ENCODE results near the gene CA12. TPM values are rescaled to one million over a fixed set of nuclear protein-coding genes. Genes with fewer than 3 reads are reported as not detected.

CA12 gene
- total RNA-seq, 2 donors from 2014 or later: 1.2 to 2.1 TPM

GRCh38 chr15:63373330-63373729 lies 8.3 kb downstream of the CA12 start:
- 93% methylated on average over 2 to 3 of the region's 3 CpGs for WGBS, 2 experiments (ENCODE audit: insufficient coverage in 1 of 2, insufficient read length in 1 of 2)
- no peak for TF ChIP-seq CTCF (conservative IDR thresholded peaks at IDR 0.05)
- H3K4me3 ChIP-seq (ENCODE audit: low read length): no peak overlapping the region

GRCh38 chr15:63372753-63373152 lies 8.9 kb downstream of the CA12 start:
- no peaks in the 10 kb centered on the region for H3K36me3 ChIP-seq (ENCODE audit: control insufficient read depth, insufficient read depth, low read length)
- no peak for DNase-seq
- WGBS, 2 experiments (ENCODE audit: insufficient coverage in 1 of 2, insufficient read length in 1 of 2): 89 to 93% methylated on average over 4 to 5 of the region's 5 CpGs
- H3K27ac ChIP-seq (ENCODE audit: low read depth, low read length): no peak overlapping the region
- no peaks in the 10 kb centered on the region for H3K9me3 ChIP-seq (ENCODE audit: control insufficient read depth, low read length)
- H3K4me1 Mint-ChIP-seq: peaks cover 10% of the 10 kb centered on the region
- H3K4me3 ChIP-seq (ENCODE audit: low read length): no peak overlapping the region
- H3K36me3 Mint-ChIP-seq (ENCODE audit: low read depth): no peaks in the 10 kb centered on the region
- H3K27ac Mint-ChIP-seq: no peak overlapping the region
- H3K27me3 Mint-ChIP-seq (ENCODE audit: insufficient read depth): peaks cover 22% of the 10 kb centered on the region
- H3K9ac ChIP-seq (ENCODE audit: extremely low read depth, low read length, poor library complexity, severe bottlenecking): no peak overlapping the region
- H3K27me3 ChIP-seq (ENCODE audit: control insufficient read depth, insufficient read depth, low read length, poor library complexity, severe bottlenecking): no peaks in the 10 kb centered on the region
- no peaks in the 10 kb centered on the region for H3K9me3 Mint-ChIP-seq
- TF ChIP-seq CTCF (conservative IDR thresholded peaks at IDR 0.05): no peak
- no peak overlapping the region for H3K4me3 Mint-ChIP-seq
- no peaks in the 10 kb centered on the region for H3K4me1 ChIP-seq (ENCODE audit: control insufficient read depth, insufficient read depth, low read length)

More at GRCh38 chr15:63373330-63373729, 8.3 kb downstream of the CA12 start:
- Histone ChIP-seq H3K27ac (ENCODE audit: low read depth, low read length) (no peak overlapping the region), H3K9ac (ENCODE audit: extremely low read depth, low read length, poor library complexity, severe bottlenecking) (no peak overlapping the region), H3K4me1 (ENCODE audit: control insufficient read depth, insufficient read depth, low read length) (no peaks in the 10 kb centered on the region), H3K27me3 (ENCODE audit: control insufficient read depth, insufficient read depth, low read length, poor library complexity, severe bottlenecking) (no peaks in the 10 kb centered on the region), H3K36me3 (ENCODE audit: control insufficient read depth, insufficient read depth, low read length) (no peaks in the 10 kb centered on the region), H3K9me3 (ENCODE audit: control insufficient read depth, low read length) (no peaks in the 10 kb centered on the region)
- DNase-seq: no peak
- Mint-ChIP-seq H3K27ac (no peak overlapping the region), H3K27me3 (ENCODE audit: insufficient read depth) (peaks cover 22% of the 10 kb centered on the region), H3K4me3 (no peak overlapping the region), H3K36me3 (ENCODE audit: low read depth) (no peaks in the 10 kb centered on the region), H3K9me3 (no peaks in the 10 kb centered on the region), H3K4me1 (peaks cover 10% of the 10 kb centered on the region)

GRCh38 chr15:63372018-63372705 lies 9.5 kb downstream of the CA12 start:
- no peak overlapping the region for H3K27ac ChIP-seq (ENCODE audit: low read depth, low read length)

More at GRCh38 chr15:63372018-63372705, 9.5 kb downstream of the CA12 start:
- no peaks in the 10 kb centered on the region for H3K27me3 ChIP-seq (ENCODE audit: control insufficient read depth, insufficient read depth, low read length, poor library complexity, severe bottlenecking)
- H3K27ac Mint-ChIP-seq: no peak overlapping the region
- peaks cover 10% of the 10 kb centered on the region for H3K4me1 Mint-ChIP-seq
- TF ChIP-seq CTCF (conservative IDR thresholded peaks at IDR 0.05): no peak
- H3K4me1 ChIP-seq (ENCODE audit: control insufficient read depth, insufficient read depth, low read length): no peaks in the 10 kb centered on the region
- H3K9me3 Mint-ChIP-seq: no peaks in the 10 kb centered on the region
- no peaks in the 10 kb centered on the region for H3K36me3 ChIP-seq (ENCODE audit: control insufficient read depth, insufficient read depth, low read length)
- H3K4me3 Mint-ChIP-seq: no peak overlapping the region
- H3K9ac ChIP-seq (ENCODE audit: extremely low read depth, low read length, poor library complexity, severe bottlenecking): no peak overlapping the region
- no peaks in the 10 kb centered on the region for H3K9me3 ChIP-seq (ENCODE audit: control insufficient read depth, low read length)
- no peak overlapping the region for H3K4me3 ChIP-seq (ENCODE audit: low read length)
- no peaks in the 10 kb centered on the region for H3K36me3 Mint-ChIP-seq (ENCODE audit: low read depth)
- 88 to 98% methylated on average over 11 to 12 of the region's 12 CpGs for WGBS, 2 experiments (ENCODE audit: insufficient coverage in 1 of 2, insufficient read length in 1 of 2)
- peaks cover 22% of the 10 kb centered on the region for H3K27me3 Mint-ChIP-seq (ENCODE audit: insufficient read depth)
- DNase-seq: no peak

Data from endodermal cell (in vitro differentiated cells).